ENCODE results near the gene IVL.

The IVL gene

DNA sequence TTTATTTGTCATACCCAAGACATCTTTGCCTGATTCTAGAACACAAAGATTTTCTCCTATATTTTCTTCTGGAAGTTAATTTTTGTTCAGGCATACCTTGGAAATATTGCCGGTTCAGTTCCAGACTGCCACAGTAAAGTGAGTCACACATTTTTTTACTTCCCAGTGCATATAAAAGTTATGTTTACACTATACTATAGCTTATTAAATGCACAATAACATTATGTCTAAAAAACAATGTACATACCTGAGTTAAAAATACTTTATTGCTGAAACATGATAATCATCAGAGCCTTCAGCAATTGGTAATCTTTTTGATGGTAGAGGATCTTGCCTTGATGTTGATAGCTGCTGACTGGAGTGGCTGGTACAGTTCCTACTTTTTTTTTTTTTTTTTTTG lies 20.2 kb upstream of the IVL start:
- Histone ChIP-seq H3K36me3 (no peaks in the 10 kb centered on the region), H3K27me3 (no peaks in the 10 kb centered on the region), H3K4me1 (peaks cover 0 to 33% (median 13%) of the 10 kb centered on the region in 4 donors), H3K27ac (no peak overlapping the region), H3K9me3 (no peaks in the 10 kb centered on the region), H3K4me3 (no peak overlapping the region)
- no peak for DNase-seq
- intact Hi-C loops (cut with DNase I; ENCODE audit: low total_unique reads) = no loop called here
- TF ChIP-seq CTCF (IDR thresholded peaks at IDR 0.05) = no peak

GRCh38 chr1:152899027-152899426 lies 9.3 kb upstream of the IVL start:
- Histone ChIP-seq H3K36me3 (no peaks in the 10 kb centered on the region), H3K4me3 (no peak overlapping the region), H3K4me1 (no peaks in the 10 kb centered on the region), H3K9me3 (no peaks in the 10 kb centered on the region), H3K27ac (no peak overlapping the region), H3K27me3 (no peaks in the 10 kb centered on the region)
- intact Hi-C loops (cut with DNase I; ENCODE audit: low total_unique reads) = no loop called here
- no peak for DNase-seq
- TF ChIP-seq CTCF (IDR thresholded peaks at IDR 0.05) = no peak

DNA sequence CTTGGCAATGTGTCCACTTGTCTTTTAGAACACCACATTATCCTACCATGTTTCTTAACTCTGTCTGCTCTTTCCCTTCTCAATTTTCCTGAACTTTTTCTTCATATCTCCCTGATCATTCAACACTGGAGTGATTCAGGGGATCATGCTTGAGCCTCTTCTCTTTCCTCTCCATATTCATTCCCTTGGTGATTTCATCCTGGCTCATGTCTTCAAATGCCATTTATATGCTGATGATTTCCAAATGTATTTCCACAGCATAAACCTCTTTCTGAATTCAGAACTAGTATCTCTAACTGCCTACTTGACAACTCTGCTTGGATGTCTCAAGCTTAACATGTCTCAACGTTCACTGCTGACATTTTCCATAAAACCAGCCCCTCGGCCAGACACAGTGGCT lies 8.5 kb upstream of the IVL start:
- Histone ChIP-seq H3K36me3 (no peaks in the 10 kb centered on the region), H3K27ac (no peak overlapping the region), H3K4me1 (no peaks in the 10 kb centered on the region), H3K9me3 (no peaks in the 10 kb centered on the region), H3K4me3 (no peak overlapping the region), H3K27me3 (no peaks in the 10 kb centered on the region)
- intact Hi-C loops (cut with DNase I; ENCODE audit: low total_unique reads) = no loop called here
- DNase-seq = no peak
- TF ChIP-seq CTCF (IDR thresholded peaks at IDR 0.05) = no peak

- Histone ChIP-seq H3K4me3 (no peak overlapping the region), H3K27ac (no peak overlapping the region), H3K27me3 (no peaks in the 10 kb centered on the region), H3K36me3 (no peaks in the 10 kb centered on the region), H3K4me1 (no peaks in the 10 kb centered on the region), H3K9me3 (no peaks in the 10 kb centered on the region)
- TF ChIP-seq CTCF (IDR thresholded peaks at IDR 0.05) = no peak
- no peak for DNase-seq
- intact Hi-C loops (cut with DNase I; ENCODE audit: low total_unique reads) = no loop called here
These were observed 6.7 kb upstream of the IVL start for GRCh38 chr1:152901631-152902030.

DNA sequence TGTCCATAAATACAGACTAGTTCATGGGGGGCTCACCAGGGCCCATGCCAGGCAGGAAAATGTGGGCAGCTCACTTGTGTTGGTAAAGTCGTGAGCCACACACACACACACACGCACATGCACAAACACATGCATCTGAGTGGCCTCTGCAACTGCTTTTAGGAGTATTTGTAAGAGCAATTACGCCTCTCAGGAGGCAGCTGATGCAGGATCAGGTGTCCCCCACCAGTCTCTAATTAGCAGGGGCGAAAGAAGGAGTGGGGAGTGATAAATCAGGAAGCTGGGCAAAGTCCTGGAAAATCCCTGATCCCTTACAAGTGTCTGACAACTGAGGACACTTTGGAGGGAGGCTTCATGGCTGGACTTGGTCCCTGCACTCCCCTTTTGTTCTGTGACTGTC lies 5.7 kb upstream of the IVL start:
- no peak for TF ChIP-seq CTCF (IDR thresholded peaks at IDR 0.05)
- Histone ChIP-seq H3K4me3 (no peak overlapping the region), H3K4me1 (no peaks in the 10 kb centered on the region), H3K36me3 (no peaks in the 10 kb centered on the region), H3K9me3 (no peaks in the 10 kb centered on the region), H3K27me3 (no peaks in the 10 kb centered on the region), H3K27ac (no peak overlapping the region)
- DNase-seq = no peak
- intact Hi-C loops (cut with DNase I; ENCODE audit: low total_unique reads) = no loop called here

DNA sequence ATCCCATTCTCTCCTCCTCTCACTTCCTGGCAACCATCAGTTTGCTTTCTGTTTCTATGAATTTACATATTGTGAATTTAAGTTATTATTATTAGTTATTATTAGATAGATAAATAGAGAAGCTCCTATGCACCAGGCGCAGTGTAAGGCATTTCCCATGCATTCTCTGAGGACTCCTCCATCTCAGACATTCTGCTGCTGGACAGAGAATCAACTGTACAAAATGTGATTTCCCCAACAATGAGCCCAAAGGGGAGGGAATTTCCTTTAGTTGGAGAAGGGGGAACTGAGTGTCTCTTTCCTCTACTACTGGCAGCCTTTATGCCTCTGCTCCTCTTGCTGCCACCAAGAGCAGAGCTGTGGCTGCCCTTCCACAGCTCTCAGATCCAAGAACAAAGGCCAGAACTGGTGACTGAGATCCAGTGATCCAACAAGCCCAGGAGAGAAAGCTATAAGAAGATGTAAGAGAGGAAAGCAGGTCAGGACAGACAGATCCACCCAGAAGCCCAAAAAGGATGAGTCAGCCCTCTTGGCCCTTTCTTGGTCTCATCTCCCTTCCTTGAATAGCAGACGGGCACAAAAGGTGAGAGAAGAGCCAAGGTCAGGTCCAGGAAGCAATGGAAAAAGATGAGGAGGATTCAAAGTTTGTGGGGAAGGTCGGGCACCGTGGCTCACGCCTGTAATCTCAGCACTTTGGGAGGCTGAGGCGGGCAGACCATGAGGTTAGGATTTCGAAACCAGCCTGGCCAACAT lies 3.5 kb upstream of the IVL start:
- Histone ChIP-seq H3K4me1 (no peaks in the 10 kb centered on the region), H3K27ac (no peak overlapping the region), H3K27me3 (peaks cover 0 to 6% of the 10 kb centered on the region in 2 donors), H3K9me3 (no peaks in the 10 kb centered on the region), H3K4me3 (no peak overlapping the region), H3K36me3 (no peaks in the 10 kb centered on the region)
- DNase-seq = no peak
- no peak for TF ChIP-seq CTCF (IDR thresholded peaks at IDR 0.05)
- intact Hi-C loops (cut with DNase I; ENCODE audit: low total_unique reads) = no loop called here

All from tibial artery (tissue), 4 donors.